H9 (cell line): ENCODE measurements around the gene MYO15B. TPM values are rescaled to one million over a fixed set of nuclear protein-coding genes. Genes with fewer than 3 reads are reported as not detected.

ENCODE experiments used
- DNase-seq: peaks from one replicate; pipeline ENCODE4 v3.0.0-alpha.2; 2017
- H2AFZ ChIP-seq: one replicate; pipeline ENCODE4 v1.6.1; 2013; ENCODE audit warnings: mild to moderate bottlenecking, low read length, control low read depth, moderate library complexity
- H2AK5ac ChIP-seq: 2 replicates; pipeline ENCODE4 v1.6.1; 2013; ENCODE audit warnings: low read length, control low read depth, mixed read lengths; ENCODE audit not compliant: insufficient read length
- H2BK120ac ChIP-seq: one replicate; pipeline ENCODE4 v1.6.1; 2013; ENCODE audit warnings: low read depth, mild to moderate bottlenecking, low read length, control low read depth, inconsistent platforms; ENCODE audit not compliant: poor library complexity, severe bottlenecking
- H2BK12ac ChIP-seq: 2 replicates; pipeline ENCODE4 v1.6.1; 2013; ENCODE audit warnings: low read length, control low read depth, mixed read lengths, low read depth; ENCODE audit not compliant: insufficient read length
- H2BK15ac ChIP-seq: 2 replicates; pipeline ENCODE4 v1.6.1; 2013; ENCODE audit warnings: low read depth, low read length, control low read depth
- H2BK20ac ChIP-seq: one replicate; pipeline ENCODE4 v1.6.1; 2013; ENCODE audit warnings: low read depth, mild to moderate bottlenecking, low read length, control low read depth, inconsistent platforms; ENCODE audit not compliant: poor library complexity, severe bottlenecking
- H2BK5ac ChIP-seq: 2 replicates; pipeline ENCODE4 v1.6.1; 2013; ENCODE audit warnings: low read length, control low read depth, mixed read lengths; ENCODE audit not compliant: insufficient read length
- H3K14ac ChIP-seq: 2 replicates; pipeline ENCODE4 v1.6.1; 2013; ENCODE audit warnings: low read length, control low read depth; ENCODE audit not compliant: insufficient read depth
- H3K18ac ChIP-seq: 2 replicates; pipeline ENCODE4 v1.6.1; 2013; ENCODE audit warnings: low read depth, mild to moderate bottlenecking, mixed read lengths, low read length, control low read depth; ENCODE audit not compliant: insufficient read length
- H3K23ac ChIP-seq: 2 replicates; pipeline ENCODE4 v1.6.1; 2013; ENCODE audit warnings: low read length, control low read depth, mixed read lengths, low read depth; ENCODE audit not compliant: insufficient read length
- H3K23me2 ChIP-seq: 2 replicates; pipeline ENCODE4 v1.6.1; 2013; ENCODE audit warnings: low read depth, mild to moderate bottlenecking, mixed read lengths, low read length, control low read depth; ENCODE audit not compliant: insufficient read length, poor library complexity, severe bottlenecking
- H3K27ac ChIP-seq: 2 replicates; pipeline ENCODE4 v1.5.1; 2013; ENCODE audit warnings: low read length, control low read depth, mixed read lengths, low read depth; ENCODE audit not compliant: insufficient read length
- H3K27me3 ChIP-seq: 2 replicates; pipeline ENCODE4 v1.6.1; 2013; ENCODE audit warnings: low read length, control low read depth, inconsistent platforms; ENCODE audit not compliant: insufficient read depth
- H3K4ac ChIP-seq: 2 replicates; pipeline ENCODE4 v1.6.1; 2013; ENCODE audit warnings: low read depth, mild to moderate bottlenecking, control low read depth, inconsistent platforms, low read length, moderate library complexity
- H3K4me1 ChIP-seq: 2 replicates; pipeline ENCODE4 v1.6.1; 2013; ENCODE audit warnings: low read length, control low read depth, inconsistent platforms; ENCODE audit not compliant: insufficient read depth
- H3K4me2 ChIP-seq: 2 replicates; pipeline ENCODE4 v1.6.1; 2013; ENCODE audit warnings: low read length, control low read depth, mixed read lengths; ENCODE audit not compliant: insufficient read length, insufficient read depth
- H3K56ac ChIP-seq: 2 replicates; pipeline ENCODE4 v1.6.1; 2013; ENCODE audit warnings: low read depth, mild to moderate bottlenecking, mixed read lengths, low read length, control low read depth; ENCODE audit not compliant: insufficient read length
- H3K79me1 ChIP-seq: 2 replicates; pipeline ENCODE4 v1.6.1; 2013; ENCODE audit warnings: low read depth, mild to moderate bottlenecking, moderate library complexity, low read length, control low read depth, inconsistent platforms; ENCODE audit not compliant: insufficient read depth, poor library complexity, severe bottlenecking
- H3K79me2 ChIP-seq: 2 replicates; pipeline ENCODE4 v1.6.1; 2013; ENCODE audit warnings: low read length, control low read depth, inconsistent platforms; ENCODE audit not compliant: insufficient read depth
- H3K9ac ChIP-seq: 2 replicates; pipeline ENCODE4 v1.6.1; 2013; ENCODE audit warnings: low read length, control low read depth, mixed read lengths; ENCODE audit not compliant: insufficient read length; ENCODE audit errors: extremely low read depth
- H3K9me3 ChIP-seq: one replicate; pipeline ENCODE4 v1.6.1; 2013; ENCODE audit warnings: low read depth, low read length, inconsistent platforms; ENCODE audit not compliant: control insufficient read depth
- H3T11ph ChIP-seq: one replicate; pipeline ENCODE4 v1.6.1; 2013; ENCODE audit warnings: mild to moderate bottlenecking, low read length, control low read depth, inconsistent platforms
- H4K20me1 ChIP-seq: one replicate; pipeline ENCODE4 v1.6.1; 2013; ENCODE audit not compliant: control insufficient read depth, insufficient read length, insufficient read depth
- H4K5ac ChIP-seq: 2 replicates; pipeline ENCODE4 v1.6.1; 2013; ENCODE audit warnings: low read depth, mild to moderate bottlenecking, mixed read lengths, low read length, control low read depth; ENCODE audit not compliant: insufficient read length
- H4K8ac ChIP-seq: replicated peaks from 2 replicates; pipeline ENCODE4 v1.6.1; 2013; ENCODE audit warnings: low read length, control low read depth, mixed read lengths, low read depth; ENCODE audit not compliant: insufficient read length
- H4K91ac ChIP-seq: 2 replicates; pipeline ENCODE4 v1.6.1; 2013; ENCODE audit warnings: low read depth, mild to moderate bottlenecking, moderate library complexity, mixed read lengths, low read length, control low read depth; ENCODE audit not compliant: insufficient read length
- H3K27ac Mint-ChIP-seq, 3 experiments: 2 replicates in 2 of 3; 3 replicates in 1 of 3; pipeline ENCODE4 v1.8.0; 2020 to 2021; ENCODE audit warnings: mixed read lengths in 3 of 3, mild to moderate bottlenecking in 1 of 3, moderate library complexity in 1 of 3
- H3K27me3 Mint-ChIP-seq: 2 replicates; pipeline ENCODE4 v1.8.0; 2021; ENCODE audit warnings: low read depth, mild to moderate bottlenecking, moderate library complexity, mixed read lengths
- H3K36me3 Mint-ChIP-seq, 3 experiments: 2 replicates in 2 of 3; 3 replicates in 1 of 3; pipeline ENCODE4 v1.8.0; 2020 to 2021; ENCODE audit warnings: low read depth in 3 of 3, mixed read lengths in 3 of 3; ENCODE audit not compliant: insufficient read depth in 1 of 3
- H3K4me1 Mint-ChIP-seq, 2 experiments: 2 replicates each; pipeline ENCODE4 v1.8.0; 2020; ENCODE audit warnings: mixed read lengths in 2 of 2
- H3K4me3 Mint-ChIP-seq, 2 experiments: 2 replicates in 1 of 2; 3 replicates in 1 of 2; pipeline ENCODE4 v1.8.0; 2020 to 2021; ENCODE audit warnings: mild to moderate bottlenecking in 2 of 2, mixed read lengths in 2 of 2, moderate library complexity in 1 of 2
- H3K9me3 Mint-ChIP-seq, 2 experiments: 2 replicates in 1 of 2; 3 replicates in 1 of 2; pipeline ENCODE4 v1.8.0; 2020; ENCODE audit warnings: mild to moderate bottlenecking in 2 of 2, mixed read lengths in 2 of 2, moderate library complexity in 1 of 2
- CTCF ChIP-seq: fragments of 200-600 bp; sonication (generic); conservative IDR thresholded peaks from 3 replicates; pipeline ENCODE4 v1.8.0; 2021; ENCODE audit warnings: antibody characterized with exemption, mild to moderate bottlenecking
- WGBS: extraction: QIAGEN DNeasy Blood & Tissue Kit; methylation state at CpG from one replicate; pipeline ENCODE4 v1.1.7; 2013; ENCODE audit warnings: missing lambda C conversion rate, low lambda C conversion rate, mixed read lengths; ENCODE audit not compliant: insufficient read length; ENCODE audit errors: extremely low coverage; 5-methylcytosine and 5-hydroxymethylcytosine counted together
- total RNA-seq: library from RNA; stranded (reverse); gene quantifications from 2 replicates; pipeline ENCODE4 v1.2.1, GENCODE V29; 2021

MYO15B gene
- total RNA-seq, 1 experiment from 2014 or later: 41.9 TPM

- H3K4me2 ChIP-seq: no peak within 1 kb of the TSS
- no peaks in the 10 kb centered on the region for H3K27me3 ChIP-seq
- H3K27ac ChIP-seq: no peak within 1 kb of the TSS
- no CpG with 5 or more reads among the region's 19 CpGs for WGBS
- no peak within 1 kb of the TSS for H4K91ac ChIP-seq
- no peak within 1 kb of the TSS for H3K4ac ChIP-seq
- H3K23me2 ChIP-seq: no peaks in the 10 kb centered on the region
- H2AFZ ChIP-seq: no peak within 1 kb of the TSS
- no peak within 1 kb of the TSS for H2BK15ac ChIP-seq
- H4K20me1 ChIP-seq: no peaks in the 10 kb centered on the region
- H2BK120ac ChIP-seq: no peak within 1 kb of the TSS
- Mint-ChIP-seq H3K27ac (peak within 1 kb of the TSS in 2 of 3 experiments; percentile 57 to 78; a peak in 3 of 7 replicates), H3K36me3 (peaks cover 0 to 7% (median 0%) of the 10 kb centered on the region in 3 experiments; a peak in 2 of 7 replicates), H3K4me1 (peaks cover 16 to 24% of the 10 kb centered on the region in 2 experiments), H3K9me3 (no peaks in the 10 kb centered on the region), H3K27me3 (no peaks in the 10 kb centered on the region), H3K4me3 (peak within 1 kb of the TSS in 1 of 2 experiments; percentile 62; a peak in 3 of 5 replicates)
- no peak within 1 kb of the TSS for H3K9ac ChIP-seq
- H3K4me1 ChIP-seq: no peaks in the 10 kb centered on the region; the same call in 1 of the 2 replicates
- H3K79me2 ChIP-seq: no peaks in the 10 kb centered on the region
- H2AK5ac ChIP-seq: no peak within 1 kb of the TSS
- H3K56ac ChIP-seq: no peak within 1 kb of the TSS
- H2BK12ac ChIP-seq: no peak within 1 kb of the TSS
- no peak within 1 kb of the TSS; the same call in 1 of the 2 replicates for H3K14ac ChIP-seq
- H2BK5ac ChIP-seq: no peak within 1 kb of the TSS
- H3K9me3 ChIP-seq: no peaks in the 10 kb centered on the region
- no peak within 1 kb of the TSS for H4K5ac ChIP-seq
- H3K23ac ChIP-seq: no peak within 1 kb of the TSS
- no peak within 1 kb of the TSS for H4K8ac ChIP-seq
- no peaks in the 10 kb centered on the region for H3K79me1 ChIP-seq
- no peak within 1 kb of the TSS for H3K18ac ChIP-seq
- H2BK20ac ChIP-seq: no peak within 1 kb of the TSS
- TF ChIP-seq CTCF: peak; percentile 99
- DNase-seq: peak; percentile 95
- no peak within 1 kb of the TSS for H3T11ph ChIP-seq
Observed at GRCh38 chr17:75632863-75633485, 45.4 kb downstream of the MYO15B start, which contains the start of gene SMIM5. Gene SMIM5 (plus strand): TSS chr17:75633434. CDS start chr17:75640202, 6,768 bp downstream.
